GM15510 (cell line): ENCODE data around the gene AFF1.
A peak's percentile ranks its signal among the peaks of the same experiment; 100 is the strongest.

Source experiments
- POLR2A ChIP-seq: IDR thresholded peaks from 3 replicates; pipeline ENCODE4 v1.6.1; 2011; ENCODE audit warnings: borderline replicate concordance; ENCODE audit not compliant: insufficient read length; ENCODE audit errors: extremely low read depth

AFF1 gene

GRCh38 chr4:86976801-86977485 lies 42.1 kb downstream of the AFF1 start:
- no peak for TF ChIP-seq POLR2A

DNA sequence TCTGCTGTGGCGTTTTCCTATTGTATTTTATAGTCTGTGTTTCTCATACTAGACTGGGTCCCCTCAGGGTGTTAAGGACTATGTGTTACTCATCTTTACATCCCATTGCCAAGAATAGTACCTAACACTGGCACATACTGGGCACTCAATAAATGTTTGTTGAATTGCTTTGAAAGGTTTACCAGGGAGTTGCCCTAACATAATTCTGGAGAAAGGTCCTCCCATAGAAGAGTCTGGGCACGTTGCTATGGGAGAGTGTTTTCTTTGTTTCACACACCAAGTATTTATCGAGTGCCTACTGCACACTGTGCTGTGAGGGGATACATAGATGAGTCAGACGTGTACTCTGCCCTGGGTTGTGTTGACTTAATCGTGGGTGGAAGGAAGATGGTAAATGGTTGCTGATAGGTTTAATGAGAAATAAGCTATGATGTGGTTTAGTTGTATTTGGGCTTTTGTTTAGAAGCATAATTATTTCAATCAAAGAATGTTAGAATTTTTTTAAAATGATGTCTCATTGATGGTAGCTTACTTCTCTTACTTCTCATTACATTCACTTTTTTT lies 42.9 kb downstream of the AFF1 start:
- TF ChIP-seq POLR2A, result no peak

DNA sequence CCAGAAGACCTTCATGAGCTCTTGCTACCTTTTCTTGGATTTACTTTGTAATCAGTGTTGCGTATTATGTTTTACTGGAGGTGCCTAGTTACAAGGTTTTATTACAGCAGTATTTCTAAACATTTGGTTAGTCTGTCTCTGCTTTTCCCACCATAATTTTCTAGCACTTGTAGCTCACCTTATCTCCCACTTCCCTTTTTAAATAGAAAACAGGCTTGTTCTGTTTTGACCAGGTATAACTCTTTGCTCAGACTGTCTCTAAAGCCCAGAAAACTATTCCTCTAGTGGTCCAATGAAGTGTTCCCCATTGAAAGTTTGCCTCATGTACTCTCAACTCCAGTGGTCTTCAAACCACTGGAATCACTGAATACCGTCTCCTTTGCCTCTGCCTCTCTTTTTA lies 43.9 kb downstream of the AFF1 start:
- TF ChIP-seq POLR2A, result no peak

- TF ChIP-seq POLR2A, result no peak
Measured at GRCh38 chr4:86980230-86980629, 45.4 kb downstream of the AFF1 start.

GRCh38 chr4:86981789-86982188 lies 47.0 kb downstream of the AFF1 start:
- TF ChIP-seq POLR2A, result no peak

GRCh38 chr4:86990510-86990909 lies 55.7 kb downstream of the AFF1 start:
- no peak for TF ChIP-seq POLR2A

DNA sequence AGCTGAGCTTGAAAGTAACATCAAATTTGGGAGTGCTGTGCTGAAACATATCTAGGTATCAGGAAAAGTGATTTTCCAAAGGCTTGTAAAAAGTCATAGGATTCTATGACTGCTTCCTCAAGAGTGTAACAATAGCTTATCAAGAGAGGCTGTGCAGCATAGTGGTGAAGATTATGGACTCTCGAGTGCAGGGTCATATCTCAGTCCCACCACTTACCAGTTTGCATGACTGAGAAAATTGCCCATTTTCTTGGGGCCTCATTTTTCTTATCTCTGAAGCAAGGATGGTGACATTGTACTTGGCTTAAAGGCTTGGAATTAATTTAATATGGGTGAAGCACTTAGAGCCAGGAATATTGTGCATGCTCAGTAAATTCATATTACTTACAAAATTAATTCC lies 57.2 kb downstream of the AFF1 start:
- TF ChIP-seq POLR2A, result no peak

DNA sequence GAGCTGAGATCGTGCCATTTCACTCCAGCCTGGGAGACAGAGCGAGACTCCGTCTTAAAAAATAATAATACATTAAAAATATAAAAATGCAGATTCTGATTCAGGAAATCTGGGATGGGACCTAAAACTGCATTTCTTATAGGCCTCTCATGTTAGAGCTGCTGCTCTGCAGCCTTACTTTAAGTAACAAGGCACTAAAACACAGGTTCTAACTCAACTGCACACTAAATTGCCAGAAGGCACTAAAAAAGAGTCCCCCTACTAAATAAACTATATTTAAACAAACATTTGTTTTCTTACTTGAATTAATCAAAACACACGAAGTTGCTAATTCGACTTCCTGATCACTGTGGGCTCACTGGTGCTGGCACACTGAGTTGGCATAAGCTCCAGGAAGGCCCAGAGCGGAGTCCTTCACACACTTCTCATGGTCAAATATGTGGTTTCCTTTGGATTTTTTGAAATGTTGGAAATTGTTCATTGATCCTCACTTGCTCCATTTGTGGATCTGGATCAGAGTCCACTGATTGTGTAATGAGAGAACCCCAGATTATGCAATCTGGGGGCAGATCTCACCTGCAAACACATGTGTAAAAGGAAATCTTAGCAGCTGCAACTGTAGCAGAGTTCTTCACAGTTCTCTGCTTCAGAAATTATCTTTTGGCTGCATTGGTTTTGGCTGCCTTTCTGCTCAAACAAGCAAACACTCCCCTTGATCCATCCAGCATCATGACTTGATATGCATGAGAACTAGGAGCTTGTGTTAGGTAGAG lies 59.3 kb downstream of the AFF1 start:
- TF ChIP-seq POLR2A, result no peak

DNA sequence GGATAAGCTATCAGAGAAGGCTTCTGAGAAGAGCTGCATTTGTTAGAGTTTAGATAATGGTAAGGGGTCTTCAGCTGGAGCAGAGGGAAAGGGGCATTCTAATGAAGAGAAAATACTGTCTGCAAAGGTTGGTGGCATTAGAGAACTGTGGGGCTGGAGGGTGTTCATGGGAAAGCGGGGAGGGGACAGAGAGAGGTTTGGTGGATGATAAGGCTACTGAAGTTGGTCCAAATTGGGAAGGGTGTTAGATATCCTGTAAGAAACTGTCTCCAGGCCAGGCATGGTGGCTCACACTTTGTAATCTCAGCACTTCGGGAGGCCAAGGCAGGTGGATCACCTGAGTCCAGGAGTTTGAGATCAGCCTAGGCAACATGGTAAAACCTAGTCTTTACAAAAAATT lies 59.9 kb downstream of the AFF1 start:
- no peak for TF ChIP-seq POLR2A

- no peak for TF ChIP-seq POLR2A
Measured at GRCh38 chr4:86999136-86999643, 64.4 kb downstream of the AFF1 start.

- no peak for TF ChIP-seq POLR2A
Measured at GRCh38 chr4:87002682-87003043, 67.9 kb downstream of the AFF1 start.

- no peak for TF ChIP-seq POLR2A
Measured at GRCh38 chr4:87003266-87003665, 68.5 kb downstream of the AFF1 start.

DNA sequence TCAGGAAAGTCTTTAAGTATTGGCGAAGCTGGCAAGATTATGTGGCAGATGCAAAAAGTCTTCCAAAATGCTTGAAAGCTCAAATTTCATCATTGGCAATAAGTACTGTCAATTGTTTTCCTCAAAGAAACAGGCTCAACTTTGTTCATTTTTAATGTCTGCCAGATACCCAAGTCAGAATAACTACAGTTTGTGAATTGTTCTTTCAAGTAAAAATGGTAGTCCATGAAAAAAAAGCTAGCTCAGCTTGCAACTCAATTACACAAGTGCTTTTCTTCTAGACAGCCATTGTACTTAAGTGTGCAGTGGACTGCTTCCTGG lies 70.5 kb downstream of the AFF1 start:
- no peak for TF ChIP-seq POLR2A

DNA sequence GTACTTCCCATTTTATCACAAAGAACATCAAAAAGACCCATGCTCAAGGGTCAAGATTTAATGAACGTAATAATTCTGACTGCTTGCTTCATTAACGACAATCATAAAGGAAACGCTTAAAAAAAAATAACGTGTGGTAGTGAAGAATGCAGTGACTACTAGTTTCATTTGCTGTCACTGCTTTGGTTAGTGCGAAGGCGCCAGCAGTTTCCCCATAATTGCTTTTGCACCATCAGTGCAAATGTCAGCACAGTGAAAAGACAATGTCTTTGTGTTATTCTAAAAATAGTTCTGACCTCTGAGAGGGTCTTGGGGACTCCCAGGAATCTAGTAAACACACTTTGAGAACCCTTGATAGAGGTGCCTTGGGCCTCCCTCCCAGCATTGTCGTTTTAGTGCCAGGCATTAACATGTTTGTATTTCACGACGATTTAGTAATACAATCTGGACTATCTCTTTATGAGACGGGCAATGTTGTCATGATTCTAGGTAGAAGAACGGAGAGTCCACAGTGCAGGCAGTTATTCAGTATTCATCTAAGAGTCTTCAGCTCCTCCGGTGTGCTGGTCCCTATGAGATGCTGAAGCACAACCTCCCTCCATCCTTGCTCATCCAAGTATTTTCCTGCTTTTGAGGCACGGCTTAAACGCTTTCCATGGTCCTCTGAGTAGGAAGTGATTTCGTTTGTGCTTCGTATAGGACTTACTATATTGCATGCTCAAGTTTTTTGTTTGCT lies 71.0 kb downstream of the AFF1 start:
- TF ChIP-seq POLR2A, result peak; percentile 16

GRCh38 chr4:87006426-87006675 lies 71.5 kb downstream of the AFF1 start:
- no peak for TF ChIP-seq POLR2A
